Stimulated activated CD8-positive, alpha-beta memory T cell treated with anti-CD3 and anti-CD28 coated beads, Interleukin-7, amount 100 ng/mL, for 4 hours (primary cell): ENCODE measurements around the gene EPC2.
"Not testable (repeated sequence)": the region's sequence is repeated elsewhere in the genome, so short reads cannot be mapped to it uniquely, and the experiment has no call there.

Experiments used
- DNase-seq, 2 donors: peaks; one replicate each; pipeline ENCODE4 v3.0.0-alpha.2; 2020; ENCODE audit warnings: low read depth in 2 of 2

The EPC2 gene

DNA sequence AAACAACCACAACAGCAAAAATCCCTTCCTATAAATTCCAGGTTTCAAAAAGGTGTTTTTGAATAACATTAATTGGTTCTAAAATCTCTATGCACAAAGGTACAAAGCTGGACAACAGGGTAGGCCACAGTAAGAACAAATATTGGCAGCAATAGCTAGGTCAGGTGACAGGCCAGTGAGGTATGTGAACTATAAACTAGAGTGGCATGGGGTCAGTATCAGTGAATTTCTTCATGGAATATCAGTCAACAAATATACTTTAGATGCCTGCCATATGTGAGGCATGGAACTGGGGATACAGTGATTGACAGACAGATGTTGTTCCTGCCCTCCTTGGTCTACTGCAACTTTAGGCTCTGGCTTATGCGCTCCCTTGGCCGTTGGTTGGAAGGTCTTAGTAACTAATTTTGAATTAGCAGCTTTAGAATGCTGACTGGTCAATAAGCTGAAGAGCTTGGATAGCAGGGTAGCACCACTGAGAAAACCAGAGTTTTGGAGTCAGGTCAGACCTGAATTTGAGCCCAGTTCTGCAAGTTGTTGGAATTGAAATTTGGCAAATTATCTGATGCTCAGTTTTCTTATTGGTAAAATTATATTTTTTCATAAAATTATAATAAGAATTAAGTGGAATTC is 2.3 kb upstream of the EPC2 start:
- DNase-seq = no peak

DNA sequence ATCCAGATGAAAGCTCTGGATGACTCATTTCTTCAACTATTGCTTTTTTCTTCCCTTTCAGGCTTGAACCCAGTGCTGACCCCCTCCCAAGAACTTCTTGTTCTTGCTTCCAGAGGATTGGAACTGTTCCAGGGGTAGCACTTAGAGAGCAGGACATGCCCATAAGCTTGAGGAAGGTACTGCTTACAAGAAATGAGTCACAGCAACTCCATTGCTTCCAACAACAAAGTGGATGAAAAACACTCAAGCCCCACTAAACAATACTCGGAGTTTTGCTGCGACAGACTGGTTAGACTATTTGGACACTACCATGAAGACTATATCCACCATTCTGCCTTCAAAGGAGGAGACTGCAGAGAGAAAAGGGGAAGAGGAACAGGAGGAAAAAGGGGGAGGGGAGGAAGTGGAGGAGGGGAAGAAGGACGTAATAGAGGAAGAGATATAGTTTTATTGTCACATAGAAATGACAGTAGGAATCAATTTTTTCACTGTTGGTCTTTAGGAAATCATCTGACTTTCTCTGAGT is 1.6 kb upstream of the EPC2 start:
- no peak for DNase-seq

DNA sequence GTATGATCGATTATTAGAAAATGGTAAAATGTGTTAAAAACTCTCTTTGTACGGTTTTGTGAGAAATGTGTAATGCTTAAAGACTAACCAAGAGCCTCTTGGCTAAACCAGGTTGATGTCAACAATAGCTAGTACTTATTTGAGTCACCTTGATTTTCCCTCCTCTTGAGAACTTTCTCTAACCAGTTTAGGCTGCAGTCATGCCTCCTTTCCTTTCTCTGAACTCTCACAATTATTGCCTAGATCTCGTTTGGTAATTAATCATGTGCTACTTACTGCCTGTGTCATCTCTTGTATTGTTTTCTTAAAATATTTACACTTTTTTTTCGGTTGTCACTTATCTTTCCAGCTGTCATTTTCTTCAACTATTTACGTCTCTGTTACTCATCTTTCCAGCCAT is 1.1 kb upstream of the EPC2 start:
- no peak for DNase-seq

GRCh38 chr2:148644883-148645538 is 460 bp downstream of the EPC2 start:
- DNase-seq = peak; percentile 84 to 92

DNA sequence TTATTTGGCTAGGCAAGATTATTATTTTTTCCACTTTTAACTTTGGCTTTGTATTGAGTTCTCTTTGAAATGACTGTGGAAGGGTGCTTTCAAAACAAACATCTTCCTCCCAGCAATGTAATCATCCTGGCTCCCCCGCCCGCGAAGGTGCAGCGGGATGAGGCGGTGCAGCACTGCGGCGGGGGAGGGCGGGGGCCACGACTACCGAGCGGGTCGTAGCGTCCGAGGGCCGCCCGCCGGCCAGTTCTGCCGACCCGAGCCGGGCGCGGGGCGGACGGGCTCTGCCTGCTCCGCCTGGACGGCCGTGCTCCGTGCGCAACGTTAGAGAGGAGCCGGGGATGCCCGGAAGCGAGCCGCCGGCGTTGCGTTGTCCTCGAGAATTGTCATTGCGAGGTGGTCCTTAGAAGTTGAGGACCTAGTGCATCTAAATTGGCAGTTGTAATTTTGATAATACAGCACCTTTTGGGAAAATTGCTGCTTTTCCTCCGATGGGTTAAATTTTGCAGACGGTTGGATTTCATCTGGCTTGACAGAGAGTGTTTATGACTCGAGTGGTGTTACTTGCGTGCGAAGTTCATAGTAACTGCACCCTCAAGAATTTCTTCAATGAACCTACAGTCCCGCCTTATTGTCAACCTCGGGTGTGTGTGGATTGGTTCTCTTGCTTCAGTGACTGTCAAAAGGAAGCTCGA is 1.1 kb downstream of the EPC2 start:
- DNase-seq = peak; percentile 22 to 54

- DNase-seq = no peak
Measured at GRCh38 chr2:148646231-148646559, 1.6 kb downstream of the EPC2 start.

- not testable (repeated sequence) for DNase-seq
Measured at GRCh38 chr2:148647711-148648110, 3.2 kb downstream of the EPC2 start.

- no peak for DNase-seq
Measured at GRCh38 chr2:148649936-148650335, 5.4 kb downstream of the EPC2 start.

GRCh38 chr2:148650881-148651280 is 6.3 kb downstream of the EPC2 start:
- no peak for DNase-seq

DNA sequence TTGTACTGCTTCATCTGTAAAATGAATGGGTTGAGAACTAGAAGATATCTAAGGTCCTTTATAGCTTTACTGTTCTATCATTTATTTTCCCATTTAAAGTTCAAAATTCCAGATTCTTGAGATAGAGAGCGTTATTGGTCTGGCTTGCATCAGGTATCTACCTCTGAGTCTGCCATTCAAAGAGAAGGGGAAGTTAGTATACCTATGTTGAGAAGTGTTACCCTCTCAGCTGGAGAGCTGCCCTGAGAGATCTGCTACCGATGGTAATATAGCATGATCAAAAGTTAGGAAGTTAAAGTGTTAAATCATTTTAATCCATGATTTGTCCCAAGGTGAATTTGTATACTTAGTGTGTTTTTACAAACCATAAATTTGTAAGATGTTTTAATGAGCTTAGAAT is 7.4 kb downstream of the EPC2 start:
- DNase-seq = no peak

GRCh38 chr2:148653437-148653836 is 8.9 kb downstream of the EPC2 start:
- DNase-seq = no peak

GRCh38 chr2:148654435-148654834 is 9.9 kb downstream of the EPC2 start:
- DNase-seq = no peak

- DNase-seq = no peak
Measured at GRCh38 chr2:148656516-148656915, 12.0 kb downstream of the EPC2 start.

GRCh38 chr2:148658807-148659722 is 14.5 kb downstream of the EPC2 start:
- no peak for DNase-seq

DNA sequence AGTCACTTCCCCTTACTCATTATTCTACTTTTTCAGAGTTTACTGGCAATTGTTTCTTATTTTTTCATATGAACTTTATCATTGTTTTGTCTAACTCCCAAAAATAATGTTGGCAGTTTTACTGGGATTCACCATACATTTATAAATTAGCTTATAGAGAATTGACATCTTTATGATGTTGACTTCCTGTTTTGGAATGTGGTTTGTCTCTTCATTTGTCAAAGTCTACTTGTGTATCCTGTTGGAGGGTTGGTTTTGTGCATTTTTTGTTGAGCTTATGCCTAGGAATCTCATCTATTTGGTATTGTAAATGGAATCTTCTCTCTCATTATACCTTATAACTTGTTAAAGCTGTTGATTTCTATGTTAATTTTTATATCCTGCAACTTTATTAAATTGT is 16.4 kb downstream of the EPC2 start:
- no peak for DNase-seq

- DNase-seq = not testable (repeated sequence)
Measured at GRCh38 chr2:148662332-148662731, 17.8 kb downstream of the EPC2 start.

DNA sequence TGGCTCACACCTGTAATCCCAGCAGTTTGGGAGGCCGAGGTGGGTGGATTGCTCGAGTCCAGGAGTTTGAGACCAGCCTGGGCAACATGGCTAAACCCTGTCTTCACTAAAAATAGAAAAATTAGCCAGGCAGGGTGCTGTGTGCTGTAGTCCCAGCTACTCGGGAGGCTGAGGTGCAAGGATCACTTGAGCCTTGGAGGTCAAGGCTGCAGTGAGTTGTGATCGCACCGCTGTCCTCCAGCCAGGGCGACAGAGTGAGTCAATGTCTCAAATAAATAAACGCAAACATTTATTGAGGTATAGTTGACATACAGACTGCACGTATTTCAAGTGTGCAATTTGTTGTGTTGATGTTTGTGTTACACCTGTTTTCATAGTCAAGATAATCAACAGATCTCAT is 19.7 kb downstream of the EPC2 start:
- no peak for DNase-seq

DNA sequence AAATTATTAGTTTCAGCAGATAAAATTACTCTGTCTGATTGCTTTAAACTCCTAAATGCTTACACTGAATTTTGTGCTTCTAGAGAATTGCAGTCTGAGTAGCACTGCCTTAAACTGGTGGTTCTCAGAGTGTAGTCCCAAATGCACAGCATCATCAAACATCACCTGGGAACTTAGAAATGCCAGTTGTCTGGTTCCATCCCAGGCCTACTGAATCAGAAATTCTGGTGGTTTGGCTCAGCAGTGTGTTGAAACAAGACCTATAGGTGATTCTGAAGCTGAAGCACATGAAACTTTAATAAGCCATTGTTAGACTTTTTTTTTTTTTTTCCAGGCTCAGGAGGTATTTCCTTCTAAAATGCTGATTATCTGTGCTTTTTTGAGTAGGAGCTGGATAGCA is 22.0 kb downstream of the EPC2 start:
- no peak for DNase-seq

DNA sequence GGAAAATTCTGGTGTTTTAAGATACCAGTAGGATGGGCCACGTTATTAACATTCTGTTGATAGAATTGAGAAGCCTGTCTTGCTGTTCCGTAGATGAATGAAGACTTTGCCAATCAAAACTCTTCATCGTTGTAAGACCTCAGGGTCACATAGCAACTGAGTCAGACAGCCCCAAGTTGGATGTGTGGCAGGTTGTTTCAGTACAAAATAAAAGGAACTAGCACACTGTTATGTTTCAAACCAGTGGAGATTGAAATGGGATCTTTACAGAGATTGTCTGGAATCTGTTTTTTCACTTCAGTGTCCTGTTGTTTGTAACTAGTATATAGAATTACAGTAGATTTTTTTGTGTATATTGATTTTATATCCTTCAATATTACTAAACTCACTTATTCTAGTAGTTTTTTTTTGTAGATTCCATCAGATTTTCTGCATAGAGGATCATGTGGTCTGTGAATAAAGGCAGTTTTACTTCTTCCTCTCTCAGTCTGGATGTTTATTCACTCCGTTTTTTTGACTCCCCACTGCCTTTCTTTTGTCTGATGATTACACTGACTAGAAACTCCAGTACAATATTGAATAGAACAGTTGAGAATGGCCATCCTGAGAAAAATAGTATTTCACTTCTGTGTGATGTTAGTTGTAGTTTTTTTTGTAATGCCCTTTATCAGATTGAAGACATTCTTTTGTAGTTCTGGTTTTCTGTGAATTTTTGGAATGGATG is 22.7 kb downstream of the EPC2 start:
- no peak for DNase-seq

DNA sequence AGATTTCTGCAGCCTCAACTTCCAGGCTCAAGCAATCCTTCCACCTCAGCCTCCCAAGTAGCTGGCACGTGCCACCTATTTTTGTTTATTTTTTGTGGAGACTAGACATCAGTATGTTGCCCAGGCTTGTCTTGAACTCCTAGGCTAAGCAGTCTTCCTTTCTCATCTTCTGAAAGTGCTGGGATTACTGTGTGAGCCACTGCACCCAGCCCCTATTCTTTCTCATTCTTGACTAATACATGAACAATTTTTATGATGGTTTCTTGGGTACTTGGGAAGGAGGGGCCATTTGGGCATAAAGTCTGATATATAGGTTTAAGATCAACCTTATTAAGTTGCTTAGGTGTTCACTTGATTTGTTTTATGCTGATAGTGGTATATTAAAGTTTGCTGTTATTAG is 26.2 kb downstream of the EPC2 start:
- no peak for DNase-seq
